ENCODE measurements around the gene CASKIN2.

GRCh38 chr17:75530837-75531720 lies 15.7 kb upstream of the CASKIN2 start:
- no peak for TF ChIP-seq POLR2AphosphoS5 (IDR thresholded peaks at IDR 0.05; ENCODE audit: low read depth, low read length)
- no peak for TF ChIP-seq POLR2A (IDR thresholded peaks at IDR 0.05; ENCODE audit: low read depth, low read length)
- TF ChIP-seq PAX5 (IDR thresholded peaks at IDR 0.05; ENCODE audit: insufficient read depth, low read length, severe bottlenecking): no peak

Measured in GM12891 (cell line).